ENCODE data around the gene B4GAT1. TPM values are rescaled to one million over a fixed set of nuclear protein-coding genes. Genes with fewer than 3 reads are reported as not detected.

B4GAT1 gene
- total and polyA plus RNA-seq, 10 of the 15 experiments (the other 5 are each of a cell fraction or from before 2014, with no cell fraction given), result 0.55 to 11.1 (median 4.3) TPM

DNA sequence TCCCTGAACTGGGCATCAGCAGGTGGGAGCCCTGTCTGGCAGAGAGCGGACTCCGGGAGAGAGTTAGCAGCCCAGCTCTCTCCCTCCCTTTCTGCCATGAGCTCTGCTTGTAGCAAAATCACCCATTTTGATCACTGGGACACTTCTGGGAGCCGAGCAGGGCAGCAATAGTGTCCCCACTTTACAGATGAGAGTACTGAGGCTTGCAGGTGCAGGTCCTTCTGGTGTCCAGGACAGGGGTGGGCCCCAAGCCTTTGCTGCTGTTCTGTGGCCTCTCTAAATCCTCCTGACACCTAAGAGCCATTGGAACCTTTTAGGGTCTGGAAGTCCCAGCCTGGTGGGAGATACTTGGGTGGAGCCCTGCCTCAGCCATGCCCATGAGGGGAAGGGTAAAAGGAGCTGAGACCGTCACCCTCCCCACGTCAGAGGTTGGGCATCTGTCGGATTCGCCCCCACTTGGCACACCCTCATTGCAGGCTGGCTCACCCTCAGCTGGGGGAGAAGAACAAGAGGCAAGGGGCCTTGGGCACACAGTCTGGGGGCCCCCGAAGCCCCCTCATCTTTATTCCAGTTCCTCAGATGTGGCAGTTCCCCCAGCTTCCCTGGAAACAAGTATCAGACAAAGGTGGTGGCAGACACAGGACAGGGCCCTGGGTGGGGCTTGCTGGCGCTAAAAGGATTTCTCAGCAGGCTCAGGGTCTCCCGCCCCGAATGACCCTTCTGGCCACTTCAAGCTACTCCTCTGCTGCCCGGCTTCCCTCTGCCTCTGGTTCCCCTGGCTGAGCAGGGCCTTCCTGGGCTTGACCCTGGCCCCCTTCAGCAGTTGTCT is 15.7 kb downstream of the B4GAT1 start:
- Histone ChIP-seq H3K4me1 (ENCODE audit: control insufficient read depth, insufficient read depth, low read length) (peaks cover 17% of the 10 kb centered on the region), H3K27me3 (replicated peaks in 1 of 2; ENCODE audit: control insufficient read depth in 2 of 2, insufficient read depth in 2 of 2, low read length in 1 of 2) (no peaks in the 10 kb centered on the region), H3K4me2 (ENCODE audit: control insufficient read depth, insufficient read depth) (no peak overlapping the region), H3K27ac (ENCODE audit: control insufficient read depth, insufficient read depth) (no peak overlapping the region), H3K79me2 (ENCODE audit: control insufficient read depth, insufficient read depth, low read length) (no peaks in the 10 kb centered on the region), H2AFZ (ENCODE audit: control insufficient read depth, low read depth, low read length) (no peak overlapping the region), H3K4me3 (no peak overlapping the region), H4K20me1 (ENCODE audit: control insufficient read depth, insufficient read depth) (no peaks in the 10 kb centered on the region), H3K9me3 (replicated peaks; ENCODE audit: control insufficient read depth, insufficient read depth, low read length) (no peaks in the 10 kb centered on the region), H3K36me3 (ENCODE audit: control insufficient read depth in 2 of 2, insufficient read depth in 2 of 2, low read length in 1 of 2) (no peaks in the 10 kb centered on the region), H3K9ac (ENCODE audit: control insufficient read depth, insufficient read depth, low read length) (no peak overlapping the region)
- no peak for TF ChIP-seq YBX1 (IDR thresholded peaks at IDR 0.05)
- TF ChIP-seq, protein P1, sequence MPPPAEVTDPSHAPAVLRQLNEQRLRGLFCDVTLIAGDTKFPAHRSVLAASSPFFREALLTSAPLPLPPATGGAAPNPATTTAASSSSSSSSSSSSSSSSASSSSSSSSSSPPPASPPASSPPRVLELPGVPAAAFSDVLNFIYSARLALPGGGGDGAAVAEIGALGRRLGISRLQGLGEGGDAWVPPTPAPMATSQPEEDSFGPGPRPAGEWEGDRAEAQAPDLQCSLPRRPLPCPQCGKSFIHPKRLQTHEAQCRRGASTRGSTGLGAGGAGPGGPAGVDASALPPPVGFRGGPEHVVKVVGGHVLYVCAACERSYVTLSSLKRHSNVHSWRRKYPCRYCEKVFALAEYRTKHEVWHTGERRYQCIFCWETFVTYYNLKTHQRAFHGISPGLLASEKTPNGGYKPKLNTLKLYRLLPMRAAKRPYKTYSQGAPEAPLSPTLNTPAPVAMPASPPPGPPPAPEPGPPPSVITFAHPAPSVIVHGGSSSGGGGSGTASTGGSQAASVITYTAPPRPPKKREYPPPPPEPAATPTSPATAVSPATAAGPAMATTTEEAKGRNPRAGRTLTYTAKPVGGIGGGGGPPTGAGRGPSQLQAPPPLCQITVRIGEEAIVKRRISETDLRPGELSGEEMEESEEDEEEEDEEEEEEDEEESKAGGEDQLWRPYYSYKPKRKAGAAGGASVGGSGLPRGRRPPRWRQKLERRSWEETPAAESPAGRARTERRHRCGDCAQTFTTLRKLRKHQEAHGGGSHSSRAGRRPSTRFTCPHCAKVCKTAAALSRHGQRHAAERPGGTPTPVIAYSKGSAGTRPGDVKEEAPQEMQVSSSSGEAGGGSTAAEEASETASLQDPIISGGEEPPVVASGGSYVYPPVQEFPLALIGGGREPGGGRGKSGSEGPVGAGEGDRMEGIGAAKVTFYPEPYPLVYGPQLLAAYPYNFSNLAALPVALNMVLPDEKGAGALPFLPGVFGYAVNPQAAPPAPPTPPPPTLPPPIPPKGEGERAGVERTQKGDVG (CRISPR knock-in tag; IDR thresholded peaks at IDR 0.05), result no peak
- RAD21 ChIA-PET (ENCODE audit: unreplicated experiment), result interaction anchor here (3.0 kb wide), 1 partner anchor 20 kb away, joined by 19 read pairs; no protein-coding TSS in a partner anchor
- 58% methylated on average over 12 of the region's 12 CpGs for WGBS (ENCODE audit: insufficient coverage, insufficient replicate concordance, low lambda C conversion rate, missing lambda C conversion rate)
- intact Hi-C loops (cut with micrococcal nuclease; ENCODE audit: unreplicated experiment) (no loop called here), in situ Hi-C loops (cut with MboI) (no loop called here)
- DNase-seq (ENCODE audit: low read depth, low spot score), result no peak
- no peak for FAIRE-seq
- POLR2A ChIA-PET, result interaction anchor here (1.0 to 1.5 kb wide), 2 partner anchors 13 to 34 kb away, joined by 3 read pairs; partner anchors contain the start of gene BRMS1
- BruUV-seq (replicated peaks), result no TSS peak
- CTCF ChIA-PET, result interaction anchor here (0.8 to 5.7 kb wide), 3 partner anchors 21 to 54 kb away, joined by 3 to 96 read pairs (median 6); no protein-coding TSS in a partner anchor
- SMC1A ChIA-PET (ENCODE audit: uncharacterized antibody, unreplicated experiment), result interaction anchor here (3.9 kb wide), 1 partner anchor 20 kb away, joined by 33 read pairs; no protein-coding TSS in a partner anchor
- ATAC-seq, result no peak
